Measurements from ENCODE around the gene QRICH1. TPM values are rescaled to one million over a fixed set of nuclear protein-coding genes. Genes with fewer than 3 reads are reported as not detected.

Gene QRICH1
- total and polyA plus RNA-seq, 2 of the 4 experiments (the other 2 are of a cell fraction), result 62.7 to 77.3 TPM

GRCh38 chr3:49034650-49035049 is 59.2 kb downstream of the QRICH1 start:
- no peak overlapping the region for H2BK15ac ChIP-seq (ENCODE audit: low read depth, low read length)
- H4K5ac ChIP-seq (ENCODE audit: low read depth, low read length), result no peak overlapping the region
- H3K4ac ChIP-seq (ENCODE audit: low read depth, low read length), result no peak overlapping the region
- DNase-seq (no peak), ATAC-seq (ENCODE audit: low read depth) (no peak)
- no peak overlapping the region for H3K4me3 ChIP-seq (ENCODE audit: insufficient read depth, low read depth, low read length)
- H2BK5ac ChIP-seq (ENCODE audit: low read depth, low read length, poor library complexity, severe bottlenecking), result no peak overlapping the region
- H3K9me3 ChIP-seq (ENCODE audit: control insufficient read depth, insufficient read depth, low read length), result no peaks in the 10 kb centered on the region
- H3K27ac ChIP-seq (ENCODE audit: insufficient read depth, low read length), result no peak overlapping the region
- peaks cover 43% of the 10 kb centered on the region for H3K36me3 ChIP-seq (ENCODE audit: control insufficient read depth, insufficient read depth, low read length)
- no peak overlapping the region for H3K4me2 ChIP-seq (ENCODE audit: low read depth, low read length)
- no peak overlapping the region for H2AFZ ChIP-seq (replicated peaks; ENCODE audit: low read length, poor library complexity)
- CTCF ChIA-PET, result no interaction called here
- peaks cover 2% of the 10 kb centered on the region; the same call in 1 of the 2 replicates for H3K4me1 ChIP-seq (ENCODE audit: control insufficient read depth, insufficient read depth, low read length)
- intact Hi-C loops (cut with micrococcal nuclease) (no loop called here), in situ Hi-C loops (cut with MboI; ENCODE audit: low sequenced_read_pairs) (no loop called here), dilution Hi-C loops (cut with HindIII; ENCODE audit: low sequenced_read_pairs, unreplicated experiment) (no loop called here)
- no peak overlapping the region for H3K18ac ChIP-seq (ENCODE audit: low read depth, low read length)
- H4K20me1 ChIP-seq (ENCODE audit: insufficient read depth, low read length), result no peaks in the 10 kb centered on the region
- no peak overlapping the region for H2AK5ac ChIP-seq (ENCODE audit: low read depth, low read length)
- no peaks in the 10 kb centered on the region for H3K9me1 ChIP-seq (ENCODE audit: insufficient read depth, low read length)
- no peak overlapping the region for H3K9ac ChIP-seq (ENCODE audit: low read depth, low read length)
- no peak overlapping the region for H2BK20ac ChIP-seq (ENCODE audit: low read depth, low read length)
- H3K23ac ChIP-seq (ENCODE audit: low read depth, low read length), result no peak overlapping the region
- H3K79me1 ChIP-seq (ENCODE audit: low read depth in 1 of 2, low read length in 2 of 2), result peaks cover 11 to 27% of the 10 kb centered on the region in 2 experiments
- no peak for TF ChIP-seq POLR2A (IDR thresholded peaks at IDR 0.05; ENCODE audit: low read depth, low read length)
- no peak for TF ChIP-seq MAZ (IDR thresholded peaks at IDR 0.05; ENCODE audit: borderline replicate concordance, low read depth, low read length)
- TF ChIP-seq MAFK (IDR thresholded peaks at IDR 0.05; ENCODE audit: low read depth, low read length), result no peak
- no peak for TF ChIP-seq MXI1 (IDR thresholded peaks at IDR 0.05; ENCODE audit: borderline replicate concordance, low read depth, low read length)
- TF ChIP-seq NFE2L2 (IDR thresholded peaks at IDR 0.05; ENCODE audit: low read depth, low read length), result no peak
- no peak for TF ChIP-seq FOS (IDR thresholded peaks at IDR 0.05; ENCODE audit: low read depth, low read length)
- TF ChIP-seq CHD1 (IDR thresholded peaks at IDR 0.05; ENCODE audit: low read depth, low read length), result no peak
- no peak for TF ChIP-seq RFX5 (IDR thresholded peaks at IDR 0.05; ENCODE audit: low read depth, low read length)
- no peak for TF ChIP-seq USF2 (IDR thresholded peaks at IDR 0.05; ENCODE audit: low read depth, low read length)
- TF ChIP-seq CTCF (conservative IDR thresholded peaks at IDR 0.05; ENCODE audit: low read depth, low read length), result no peak
- BruUV-seq (replicated peaks), result no TSS peak
- no peak overlapping the region for H2AK9ac ChIP-seq (replicated peaks; ENCODE audit: low read depth, low read length, poor library complexity)
- 90% methylated on average over 2 of the region's 2 CpGs; no CpG with 5 or more reads in 1 of the 2 experiments for WGBS, 2 experiments (ENCODE audit: extremely low coverage in 2 of 2, insufficient read length in 1 of 2)
- no peak overlapping the region for H4K91ac ChIP-seq (ENCODE audit: insufficient read depth, low read depth, low read length)
- no peak overlapping the region for H3K56ac ChIP-seq (ENCODE audit: extremely low read depth, insufficient read depth, low read length)
- POLR2A ChIA-PET (ENCODE audit: unreplicated experiment), result interaction anchor here (0.6 kb wide), 1 partner anchor 769 kb away, joined by 9 read pairs; the partner anchor contains the start of gene INKA1
- H3K27me3 ChIP-seq (ENCODE audit: control insufficient read depth, insufficient read depth, low read length), result no peaks in the 10 kb centered on the region
- no peak overlapping the region for H2BK120ac ChIP-seq (ENCODE audit: low read depth, low read length)
- no peak overlapping the region for H3K14ac ChIP-seq (replicated peaks; ENCODE audit: low read depth, low read length)
- no peak overlapping the region for H4K8ac ChIP-seq (ENCODE audit: low read depth in 2 of 2, low read length in 2 of 2)
